Osteoblast (primary cell): ENCODE results near the gene SART3. TPM values are rescaled to one million over a fixed set of nuclear protein-coding genes. Genes with fewer than 3 reads are reported as not detected.
"Not testable (repeated sequence)": the region's sequence is repeated elsewhere in the genome, so short reads cannot be mapped to it uniquely, and the experiment has no call there.

Experiments
- DNase-seq: peaks from one replicate; pipeline ENCODE4 v3.0.0; 2011; ENCODE audit warnings: low spot score, mixed read lengths; ENCODE audit not compliant: insufficient read length; ENCODE audit errors: missing footprints
- H2AFZ ChIP-seq: 2 replicates; pipeline ENCODE4 v1.6.0; 2011; ENCODE audit warnings: mild to moderate bottlenecking, low read length
- H3K27ac ChIP-seq: 2 replicates; pipeline ENCODE4 v1.5.1; 2011; ENCODE audit warnings: mild to moderate bottlenecking, low read depth, low read length, moderate library complexity
- H3K27me3 ChIP-seq: 2 replicates; pipeline ENCODE4 v1.6.0; 2012; ENCODE audit warnings: mild to moderate bottlenecking, control low read depth, inconsistent platforms, low read length, moderate library complexity; ENCODE audit not compliant: insufficient read depth
- H3K36me3 ChIP-seq: 2 replicates; pipeline ENCODE4 v1.5.1; 2011; ENCODE audit warnings: mild to moderate bottlenecking, low read length, control low read depth, moderate library complexity; ENCODE audit not compliant: insufficient read depth
- H3K4me1 ChIP-seq: 2 replicates; pipeline ENCODE4 v1.5.1; 2011; ENCODE audit warnings: mild to moderate bottlenecking, low read length, control low read depth, moderate library complexity; ENCODE audit not compliant: insufficient read depth
- H3K4me2 ChIP-seq: 2 replicates; pipeline ENCODE4 v1.6.0; 2011; ENCODE audit warnings: mild to moderate bottlenecking, low read length; ENCODE audit not compliant: insufficient read depth
- H3K4me3 ChIP-seq: fragments of 200-600 bp; sonication (generic); 3 replicates; pipeline ENCODE4 v1.5.1; 2012; ENCODE audit warnings: mild to moderate bottlenecking, low read length, inconsistent platforms; ENCODE audit not compliant: insufficient read depth
- H3K79me2 ChIP-seq: 2 replicates; pipeline ENCODE4 v1.6.0; 2012; ENCODE audit warnings: mild to moderate bottlenecking, low read length, control low read depth, inconsistent platforms; ENCODE audit not compliant: insufficient read depth
- H3K9me3 ChIP-seq: 2 replicates; pipeline ENCODE4 v1.5.1; 2011; ENCODE audit warnings: low read depth, low read length, control low read depth
- H4K20me1 ChIP-seq: 2 replicates; pipeline ENCODE4 v1.6.0; 2012; ENCODE audit warnings: mild to moderate bottlenecking, low read length, control low read depth; ENCODE audit not compliant: insufficient read depth
- CTCF ChIP-seq: IDR thresholded peaks from 2 replicates; pipeline ENCODE4 v1.5.1; 2011; ENCODE audit warnings: mild to moderate bottlenecking, low read depth, low read length, moderate library complexity; ENCODE audit errors: extremely low read depth
- total RNA-seq: library from RNA; depleted of rRNA; stranded (reverse); fragments of >200 nt; gene quantifications from 2 replicates; pipeline ENCODE4 v1.2.3, GENCODE V29; 2012

SART3 gene
- total RNA-seq, 1 donor = 57.9 TPM

- TF ChIP-seq CTCF = no peak
- no peak for DNase-seq
- peaks cover 25% of the 10 kb centered on the region for H3K4me1 ChIP-seq
- H3K79me2 ChIP-seq = peaks cover 80% of the 10 kb centered on the region
- H3K4me2 ChIP-seq = peak overlapping the region; percentile 100
- no peaks in the 10 kb centered on the region for H3K27me3 ChIP-seq
- no peak overlapping the region for H3K4me3 ChIP-seq
- H3K36me3 ChIP-seq = peaks cover 3% of the 10 kb centered on the region
- peaks cover 37% of the 10 kb centered on the region for H4K20me1 ChIP-seq
- H3K9me3 ChIP-seq = no peaks in the 10 kb centered on the region
- peak overlapping the region; percentile 96 for H3K27ac ChIP-seq
- H2AFZ ChIP-seq = no peak overlapping the region
These were observed 1.8 kb downstream of the SART3 start for GRCh38 chr12:108559007-108559655.

GRCh38 chr12:108555383-108555782 lies 5.6 kb downstream of the SART3 start:
- not testable (repeated sequence) for H3K4me3 ChIP-seq, H2AFZ ChIP-seq, H3K27me3 ChIP-seq, H3K36me3 ChIP-seq, H3K9me3 ChIP-seq, H3K27ac ChIP-seq, H3K4me2 ChIP-seq, DNase-seq
- peaks cover 94% of the 10 kb centered on the region for H3K79me2 ChIP-seq
- H3K4me1 ChIP-seq = peaks cover 13% of the 10 kb centered on the region
- peaks cover 56% of the 10 kb centered on the region for H4K20me1 ChIP-seq

- Histone ChIP-seq H4K20me1 (peaks cover 48% of the 10 kb centered on the region), H3K27ac (no peak overlapping the region), H2AFZ (no peak overlapping the region), H3K79me2 (peaks cover 94% of the 10 kb centered on the region), H3K9me3 (no peaks in the 10 kb centered on the region), H3K27me3 (no peaks in the 10 kb centered on the region), H3K4me3 (no peak overlapping the region), H3K4me1 (peaks cover 6% of the 10 kb centered on the region), H3K36me3 (no peaks in the 10 kb centered on the region), H3K4me2 (no peak overlapping the region)
- DNase-seq = no peak
- no peak for TF ChIP-seq CTCF
These were observed 7.2 kb downstream of the SART3 start for GRCh38 chr12:108553799-108554198.

GRCh38 chr12:108551535-108551934 lies 9.4 kb downstream of the SART3 start:
- Histone ChIP-seq H2AFZ (no peak overlapping the region), H3K9me3 (no peaks in the 10 kb centered on the region), H4K20me1 (peaks cover 45% of the 10 kb centered on the region), H3K27ac (no peak overlapping the region), H3K4me2 (no peak overlapping the region), H3K4me3 (no peak overlapping the region), H3K79me2 (peaks cover 83% of the 10 kb centered on the region), H3K36me3 (peaks cover 19% of the 10 kb centered on the region), H3K27me3 (no peaks in the 10 kb centered on the region), H3K4me1 (peaks cover 6% of the 10 kb centered on the region)
- no peak for DNase-seq
- TF ChIP-seq CTCF = no peak
